PC-3 (cell line): ENCODE measurements around the gene C5orf58.

Source experiments
- CTCF ChIP-seq: fragments of 300-600 bp; sonication (generic); conservative IDR thresholded peaks from 2 replicates; pipeline ENCODE4 v1.5.1; 2017; ENCODE audit warnings: antibody characterized with exemption, low read depth, mild to moderate bottlenecking, low read length
- EZH2phosphoT487 ChIP-seq: fragments of 300-600 bp; sonication (generic); IDR thresholded peaks from 2 replicates; pipeline ENCODE4 v1.6.1; 2018; ENCODE audit warnings: mild to moderate bottlenecking, antibody characterized with exemption, low read length, borderline replicate concordance

GRCh38 chr5:170226129-170226615 lies 6.6 kb upstream of the C5orf58 start:
- TF ChIP-seq CTCF (no peak), EZH2phosphoT487 (no peak)
